ENCODE results near the gene ELOB. TPM values are rescaled to one million over a fixed set of nuclear protein-coding genes. Genes with fewer than 3 reads are reported as not detected.

The ELOB gene
- total RNA-seq, 1 donor from 2014 or later: 179 TPM

DNA sequence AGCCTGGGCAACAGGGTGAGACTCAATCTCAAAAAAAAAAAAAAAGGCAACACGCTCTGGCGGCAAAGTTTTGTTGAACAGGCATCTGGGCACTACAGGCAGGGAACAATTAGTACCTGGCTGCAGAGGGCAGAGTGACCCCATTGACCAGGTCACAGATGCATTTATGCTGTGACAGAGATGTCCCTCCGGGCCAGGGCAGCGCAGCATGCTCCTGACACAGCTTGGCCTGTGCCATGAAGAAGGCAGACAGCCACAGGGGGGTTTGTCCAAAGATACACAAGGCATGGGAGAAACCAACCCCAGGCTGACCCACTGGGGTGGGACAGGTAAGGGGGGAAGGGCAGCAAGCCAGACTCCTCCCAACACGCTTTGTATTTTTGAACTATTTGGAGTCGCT is 32.4 kb downstream of the ELOB start:
- intact Hi-C loops (cut with DNase I): no loop called here
- no peak for DNase-seq

DNA sequence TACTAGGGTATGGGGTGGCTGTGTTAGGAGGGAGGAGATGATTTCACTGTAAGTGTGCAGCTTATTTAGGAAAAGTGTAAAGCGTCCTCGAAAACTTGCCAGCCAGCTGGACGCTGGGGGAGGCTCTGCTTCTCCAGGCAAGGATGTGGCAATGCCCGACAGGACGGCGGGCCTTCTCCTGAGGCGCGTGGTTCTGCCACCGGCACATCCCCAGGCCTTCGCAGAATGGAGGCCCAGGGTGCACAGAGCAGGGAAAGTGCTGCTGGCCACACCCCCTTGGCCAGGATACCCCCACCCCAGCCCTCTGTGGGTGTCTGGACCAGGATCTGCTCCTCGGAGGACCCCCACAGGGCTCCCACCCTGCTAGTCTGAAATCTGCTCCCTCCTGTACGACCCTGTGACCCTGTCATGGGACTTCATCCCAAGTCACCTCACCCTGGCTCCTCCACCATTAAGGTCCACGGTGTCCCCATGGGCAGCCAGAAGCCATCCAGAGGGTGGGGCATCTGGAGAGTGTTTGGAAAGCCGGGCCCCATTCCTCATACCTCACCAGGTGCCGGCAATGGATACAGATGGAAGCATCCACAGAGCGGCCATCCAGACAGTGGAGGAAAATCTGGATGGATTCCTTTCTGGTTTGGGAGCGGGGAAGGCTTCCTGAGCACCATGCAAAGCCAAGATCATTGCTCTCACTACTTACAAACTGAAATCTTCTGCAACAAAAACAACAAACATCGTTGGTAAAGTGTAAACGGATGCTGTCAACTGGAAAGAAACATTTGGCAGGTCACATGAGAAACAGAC is 33.9 kb downstream of the ELOB start:
- TF ChIP-seq, protein P1, sequence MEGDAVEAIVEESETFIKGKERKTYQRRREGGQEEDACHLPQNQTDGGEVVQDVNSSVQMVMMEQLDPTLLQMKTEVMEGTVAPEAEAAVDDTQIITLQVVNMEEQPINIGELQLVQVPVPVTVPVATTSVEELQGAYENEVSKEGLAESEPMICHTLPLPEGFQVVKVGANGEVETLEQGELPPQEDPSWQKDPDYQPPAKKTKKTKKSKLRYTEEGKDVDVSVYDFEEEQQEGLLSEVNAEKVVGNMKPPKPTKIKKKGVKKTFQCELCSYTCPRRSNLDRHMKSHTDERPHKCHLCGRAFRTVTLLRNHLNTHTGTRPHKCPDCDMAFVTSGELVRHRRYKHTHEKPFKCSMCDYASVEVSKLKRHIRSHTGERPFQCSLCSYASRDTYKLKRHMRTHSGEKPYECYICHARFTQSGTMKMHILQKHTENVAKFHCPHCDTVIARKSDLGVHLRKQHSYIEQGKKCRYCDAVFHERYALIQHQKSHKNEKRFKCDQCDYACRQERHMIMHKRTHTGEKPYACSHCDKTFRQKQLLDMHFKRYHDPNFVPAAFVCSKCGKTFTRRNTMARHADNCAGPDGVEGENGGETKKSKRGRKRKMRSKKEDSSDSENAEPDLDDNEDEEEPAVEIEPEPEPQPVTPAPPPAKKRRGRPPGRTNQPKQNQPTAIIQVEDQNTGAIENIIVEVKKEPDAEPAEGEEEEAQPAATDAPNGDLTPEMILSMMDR (IDR thresholded peaks at IDR 0.05): no peak
- DNase-seq: no peak
- no peak overlapping the region for H3K27ac ChIP-seq

More for the DNA sequence above, 32.4 kb downstream of the ELOB start:
- H3K36me3 ChIP-seq: no peaks in the 10 kb centered on the region
- no peaks in the 10 kb centered on the region for H3K9me3 ChIP-seq
- no peak for ATAC-seq
- H3K4me1 ChIP-seq: no peaks in the 10 kb centered on the region
- H3K4me3 ChIP-seq: no peak overlapping the region
- H3K27me3 ChIP-seq: no peaks in the 10 kb centered on the region
- TF ChIP-seq, protein P1 (IDR thresholded peaks at IDR 0.05): no peak
- no peak overlapping the region for H3K27ac ChIP-seq

DNA sequence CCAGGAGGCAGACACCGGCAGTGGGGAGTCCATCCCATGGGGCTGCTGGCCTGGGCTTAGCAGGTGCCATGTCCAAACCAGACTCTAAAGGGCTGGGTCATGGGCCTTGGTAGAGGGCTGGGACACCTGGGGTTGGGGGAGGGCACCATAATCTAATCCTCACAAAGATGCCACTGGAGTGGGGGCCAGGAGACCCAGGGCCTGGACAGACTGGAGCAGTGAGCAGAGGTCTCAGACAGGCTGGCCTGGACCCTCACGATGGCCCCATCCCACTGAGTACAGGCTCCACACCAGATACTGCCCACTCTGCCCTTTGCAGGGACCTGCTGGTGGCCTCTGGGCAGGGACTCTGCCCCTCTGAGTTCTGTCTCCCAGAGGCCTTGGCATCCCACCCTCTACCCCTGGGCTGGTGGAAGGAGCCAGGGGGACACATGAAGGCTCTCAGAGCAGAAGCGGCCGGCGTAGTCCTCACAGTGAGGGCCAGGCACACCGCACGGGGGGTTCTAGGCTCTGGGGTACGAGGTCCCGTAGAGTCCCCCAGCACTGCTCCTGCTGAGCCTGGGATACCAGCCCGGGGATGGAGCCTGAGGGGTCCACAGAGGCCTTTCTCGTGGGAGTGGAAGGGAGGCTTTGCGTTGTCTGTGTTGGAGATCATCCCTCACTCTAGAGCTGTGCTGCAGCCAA is 34.6 kb downstream of the ELOB start:
- H3K4me1 ChIP-seq: no peaks in the 10 kb centered on the region
- no peak overlapping the region for H3K27ac ChIP-seq
- no peak for DNase-seq
- H3K36me3 ChIP-seq: no peaks in the 10 kb centered on the region
- no peaks in the 10 kb centered on the region for H3K27me3 ChIP-seq
- no peaks in the 10 kb centered on the region for H3K9me3 ChIP-seq
- ATAC-seq: no peak
- intact Hi-C loops (cut with DNase I): no loop called here
- TF ChIP-seq, protein P1 (IDR thresholded peaks at IDR 0.05): no peak
- no peak overlapping the region for H3K4me3 ChIP-seq

More for the DNA sequence above, 33.9 kb downstream of the ELOB start:
- H3K36me3 ChIP-seq: no peaks in the 10 kb centered on the region
- no peaks in the 10 kb centered on the region for H3K27me3 ChIP-seq
- no peak for ATAC-seq
- no peaks in the 10 kb centered on the region for H3K4me1 ChIP-seq
- H3K4me3 ChIP-seq: no peak overlapping the region
- intact Hi-C loops (cut with DNase I): no loop called here
- no peaks in the 10 kb centered on the region for H3K9me3 ChIP-seq

DNA sequence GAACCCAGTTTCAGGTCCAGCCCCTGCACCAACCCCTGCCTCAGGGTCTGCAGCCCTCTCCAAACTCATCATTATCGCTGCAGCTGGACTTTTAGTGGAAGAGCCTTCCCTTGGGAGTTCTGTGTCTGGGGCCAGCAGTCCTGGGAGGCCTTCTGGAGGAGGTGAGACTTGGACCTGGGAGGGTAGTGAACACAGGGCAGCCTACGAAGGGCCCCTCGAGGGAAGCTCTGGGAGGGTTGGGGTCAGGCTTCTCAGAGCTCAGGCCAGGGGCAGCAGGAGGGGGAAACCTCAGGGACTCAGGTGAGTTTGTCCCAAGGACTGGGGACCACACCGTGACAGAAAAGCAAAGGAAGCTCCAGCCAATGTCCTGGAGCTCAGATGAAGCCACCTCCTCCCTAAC is 35.9 kb downstream of the ELOB start:
- TF ChIP-seq, protein P1 (IDR thresholded peaks at IDR 0.05): no peak
- Histone ChIP-seq H3K27ac (no peak overlapping the region), H3K36me3 (no peaks in the 10 kb centered on the region), H3K9me3 (no peaks in the 10 kb centered on the region), H3K4me3 (no peak overlapping the region), H3K4me1 (no peaks in the 10 kb centered on the region), H3K27me3 (no peaks in the 10 kb centered on the region)
- DNase-seq (no peak), ATAC-seq (no peak)
- intact Hi-C loops (cut with DNase I): no loop called here

DNA sequence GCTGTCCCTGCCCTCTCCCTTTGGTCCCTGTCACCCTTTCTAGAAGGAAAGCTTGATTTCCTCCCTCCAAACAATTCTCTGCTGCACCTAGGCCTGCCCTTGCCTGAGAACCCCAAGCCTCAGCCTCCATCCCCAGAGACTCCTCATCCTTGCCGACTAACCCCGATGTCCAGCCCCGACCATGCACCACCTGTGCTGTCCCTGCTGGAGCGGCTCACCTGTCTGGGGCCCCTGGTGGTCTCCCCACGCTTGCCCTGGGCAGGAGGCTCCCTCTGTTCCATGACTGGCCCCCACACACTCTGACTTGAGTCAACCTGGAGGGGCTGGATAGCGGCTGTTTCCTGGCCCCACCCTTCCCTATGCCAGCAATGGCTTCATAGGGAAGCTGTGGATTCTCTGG is 36.6 kb downstream of the ELOB start:
- Histone ChIP-seq H3K27ac (no peak overlapping the region), H3K4me1 (no peaks in the 10 kb centered on the region), H3K4me3 (no peak overlapping the region), H3K27me3 (no peaks in the 10 kb centered on the region), H3K36me3 (no peaks in the 10 kb centered on the region), H3K9me3 (no peaks in the 10 kb centered on the region)
- no peak for ATAC-seq
- DNase-seq: no peak
- intact Hi-C loops (cut with DNase I): no loop called here
- TF ChIP-seq, protein P1 (IDR thresholded peaks at IDR 0.05): no peak
